ENCODE results near the gene TIMM10B.
A peak's percentile ranks its signal among the peaks of the same experiment; 100 is the strongest.

The TIMM10B gene

DNA sequence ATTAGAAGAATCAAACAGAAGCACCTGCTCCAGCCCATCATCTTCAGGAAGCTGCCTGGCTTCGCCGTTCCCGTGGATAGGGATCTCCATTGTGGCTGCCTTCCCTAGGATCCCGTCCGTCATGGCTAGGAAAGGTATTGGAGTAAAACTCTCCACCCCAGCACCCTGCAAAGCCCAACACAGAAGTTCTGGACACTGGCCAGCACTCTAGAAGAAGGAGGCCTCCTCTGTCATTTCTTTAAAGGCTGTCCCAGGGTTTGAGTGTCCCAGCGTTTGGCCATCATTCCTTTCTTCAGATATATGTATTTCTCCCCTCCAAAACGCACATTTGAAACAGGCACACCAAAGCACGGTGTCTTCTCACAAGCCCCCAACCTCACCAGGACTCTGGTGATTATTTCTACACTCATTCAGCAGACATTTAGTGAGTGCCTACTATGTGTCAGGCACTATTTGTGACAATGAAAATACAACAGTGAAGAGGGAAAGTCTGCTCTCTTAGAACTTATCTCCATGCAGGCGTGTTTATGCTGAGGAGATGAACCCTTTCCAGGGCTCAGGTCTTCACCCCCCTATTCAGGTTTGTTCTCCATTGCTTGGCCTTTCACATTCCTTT lies 894 bp upstream of the TIMM10B start:
- DNase-seq (ENCODE audit: low spot score in 2 of 2) = no peak
- no peaks in the 10 kb centered on the region for H3K27me3 Mint-ChIP-seq
- peak overlapping the region; percentile 98 for H3K27ac Mint-ChIP-seq
- ATAC-seq (ENCODE audit: low read depth) = no peak
- peaks cover 21% of the 10 kb centered on the region for H3K4me1 Mint-ChIP-seq
- peak overlapping the region; percentile 93 for H3K4me3 Mint-ChIP-seq
- no peaks in the 10 kb centered on the region for H3K9me3 Mint-ChIP-seq
- peaks cover 12% of the 10 kb centered on the region for H3K36me3 Mint-ChIP-seq

DNA sequence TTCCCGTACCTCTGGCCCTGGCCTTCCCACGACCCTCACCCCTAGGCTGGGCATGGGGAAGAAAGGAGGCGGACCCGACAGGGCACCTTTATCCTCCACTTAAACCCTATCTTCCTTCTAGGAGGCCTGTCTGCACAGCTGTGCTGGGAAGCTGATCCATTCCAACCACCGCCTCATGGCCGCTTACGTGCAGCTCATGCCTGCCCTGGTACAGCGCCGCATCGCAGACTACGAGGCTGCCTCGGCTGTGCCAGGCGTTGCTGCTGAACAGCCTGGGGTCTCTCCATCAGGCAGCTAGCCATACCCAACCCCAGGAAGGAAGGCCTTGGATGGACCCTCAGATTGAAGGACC lies 599 bp downstream of the TIMM10B start:
- peaks cover 12% of the 10 kb centered on the region for H3K36me3 Mint-ChIP-seq
- ATAC-seq (ENCODE audit: low read depth) (no peak), DNase-seq (ENCODE audit: low spot score in 2 of 2) (no peak)

DNA sequence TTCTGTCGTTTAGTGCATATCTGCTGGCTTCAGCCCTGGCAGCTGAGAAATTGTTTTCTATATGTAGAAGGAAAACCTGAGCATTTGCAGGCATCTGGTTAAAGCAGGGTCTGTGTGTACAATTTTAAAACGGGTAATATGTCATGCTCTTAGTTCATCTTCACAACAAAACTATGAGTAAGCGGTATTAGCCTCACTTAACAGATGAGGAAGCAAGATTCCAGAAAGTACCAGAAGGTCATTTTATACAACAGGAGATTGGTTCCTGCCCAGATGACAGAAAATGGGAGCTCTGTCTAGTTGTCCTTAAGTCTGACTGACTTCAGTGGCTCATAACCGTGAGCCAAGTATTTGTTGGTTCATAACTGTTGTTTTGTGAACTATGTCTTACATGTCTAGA lies 1.1 kb downstream of the TIMM10B start:
- Mint-ChIP-seq H3K27me3 (no peaks in the 10 kb centered on the region), H3K27ac (peak overlapping the region; percentile 72), H3K9me3 (no peaks in the 10 kb centered on the region), H3K4me1 (peaks cover 21% of the 10 kb centered on the region), H3K36me3 (peaks cover 12% of the 10 kb centered on the region), H3K4me3 (peak overlapping the region; percentile 93)
- ATAC-seq (ENCODE audit: low read depth) (no peak), DNase-seq (ENCODE audit: low spot score in 2 of 2) (no peak)

More for the DNA sequence above, 599 bp downstream of the TIMM10B start:
- H3K9me3 Mint-ChIP-seq = no peaks in the 10 kb centered on the region
- no peaks in the 10 kb centered on the region for H3K27me3 Mint-ChIP-seq
- peak overlapping the region; percentile 98 for H3K27ac Mint-ChIP-seq
- H3K4me3 Mint-ChIP-seq = peak overlapping the region; percentile 93
- peaks cover 21% of the 10 kb centered on the region for H3K4me1 Mint-ChIP-seq

DNA sequence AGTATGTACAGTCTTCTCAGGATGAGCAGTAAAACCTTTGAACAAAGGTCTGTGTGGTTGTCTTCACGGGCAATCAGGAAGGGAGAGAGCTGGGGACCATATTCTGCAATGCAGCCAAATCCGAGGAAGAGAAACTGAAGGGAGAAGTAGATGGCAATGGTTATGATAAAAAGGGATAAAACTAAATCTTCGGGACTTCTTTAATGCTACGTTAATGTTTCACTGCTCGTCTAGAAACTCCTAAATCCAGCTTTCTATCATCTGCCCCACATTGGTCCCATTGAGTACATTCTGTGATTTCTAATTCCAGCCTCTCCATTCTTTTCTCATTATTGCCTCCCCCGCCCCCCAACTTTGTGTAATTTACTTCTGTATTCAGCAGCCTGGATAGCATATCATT lies 1.7 kb downstream of the TIMM10B start:
- Mint-ChIP-seq H3K27ac (peak overlapping the region; percentile 72), H3K36me3 (peaks cover 8% of the 10 kb centered on the region), H3K4me3 (peak overlapping the region; percentile 19), H3K9me3 (no peaks in the 10 kb centered on the region), H3K27me3 (no peaks in the 10 kb centered on the region), H3K4me1 (peaks cover 21% of the 10 kb centered on the region)
- no peak for DNase-seq (ENCODE audit: low spot score in 2 of 2)
- ATAC-seq (ENCODE audit: low read depth) = no peak

DNA sequence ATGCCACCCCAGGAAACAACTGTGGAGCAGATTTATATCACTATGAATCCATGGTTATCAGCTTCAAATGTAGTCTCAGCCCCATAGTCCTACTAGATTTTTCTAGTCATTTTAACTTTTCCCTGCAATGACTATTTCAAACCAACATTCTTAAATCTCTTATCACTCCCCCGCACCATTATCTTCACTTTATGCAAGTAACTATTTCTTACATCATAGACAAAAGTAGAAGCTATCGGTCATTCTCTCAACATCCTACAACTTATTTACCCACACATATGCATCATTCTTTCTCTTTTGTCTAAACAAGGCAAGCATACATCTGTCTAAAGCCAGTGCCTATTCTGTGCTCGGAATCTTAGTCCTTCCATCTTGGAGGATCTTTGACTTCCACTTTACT lies 4.4 kb downstream of the TIMM10B start:
- H3K4me1 Mint-ChIP-seq = peaks cover 14% of the 10 kb centered on the region
- no peak overlapping the region for H3K27ac Mint-ChIP-seq
- no peaks in the 10 kb centered on the region for H3K9me3 Mint-ChIP-seq
- DNase-seq (ENCODE audit: low spot score in 2 of 2) (no peak), ATAC-seq (ENCODE audit: low read depth) (no peak)
- H3K4me3 Mint-ChIP-seq = no peak overlapping the region
- peaks cover 9% of the 10 kb centered on the region for H3K36me3 Mint-ChIP-seq
- no peaks in the 10 kb centered on the region for H3K27me3 Mint-ChIP-seq

DNA sequence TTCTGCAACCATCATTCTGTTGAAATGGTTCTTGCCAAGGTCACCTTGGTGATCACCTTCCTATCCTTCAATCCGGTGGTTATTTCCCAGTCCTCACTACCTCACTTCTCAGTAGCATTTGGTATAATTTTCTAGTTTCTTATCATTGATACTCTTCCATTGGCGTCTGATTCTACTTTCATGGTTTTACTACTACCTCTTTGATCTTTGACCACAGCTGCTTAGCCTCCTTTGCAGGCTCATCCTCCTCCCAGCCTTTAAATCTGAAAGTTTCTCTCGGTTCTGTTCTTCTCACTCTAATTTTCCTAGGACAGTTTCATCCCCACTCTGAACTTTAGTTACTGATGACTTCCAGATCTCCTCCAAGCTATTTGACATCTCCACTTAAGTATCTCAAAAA lies 5.0 kb downstream of the TIMM10B start:
- ATAC-seq (ENCODE audit: low read depth) (no peak), DNase-seq (ENCODE audit: low spot score in 2 of 2) (no peak)
- Mint-ChIP-seq H3K4me1 (peaks cover 9% of the 10 kb centered on the region), H3K36me3 (peaks cover 9% of the 10 kb centered on the region), H3K9me3 (no peaks in the 10 kb centered on the region), H3K27ac (no peak overlapping the region), H3K4me3 (no peak overlapping the region), H3K27me3 (no peaks in the 10 kb centered on the region)

DNA sequence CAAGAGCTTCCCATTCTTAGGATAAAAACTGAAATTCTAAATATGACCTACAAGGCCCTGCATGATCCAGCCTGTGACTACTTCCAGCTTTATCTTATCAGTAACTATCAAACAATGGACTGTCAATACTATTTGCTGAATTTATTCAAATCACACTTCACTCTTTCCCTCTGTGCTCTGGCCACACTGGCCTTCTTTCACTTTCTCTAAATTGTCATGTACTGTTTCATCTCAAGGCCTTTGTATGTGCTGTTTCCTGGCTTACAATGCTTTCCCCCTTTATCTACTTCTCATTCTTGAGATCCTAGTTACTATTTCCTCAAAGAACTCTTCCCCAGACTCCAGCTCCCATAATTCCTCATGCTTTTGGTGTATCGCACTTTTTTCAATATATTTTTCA lies 5.6 kb downstream of the TIMM10B start:
- Mint-ChIP-seq H3K27me3 (no peaks in the 10 kb centered on the region), H3K27ac (no peak overlapping the region), H3K4me3 (no peak overlapping the region), H3K9me3 (no peaks in the 10 kb centered on the region), H3K36me3 (peaks cover 13% of the 10 kb centered on the region), H3K4me1 (peaks cover 9% of the 10 kb centered on the region)
- DNase-seq (ENCODE audit: low spot score in 2 of 2) = no peak
- no peak for ATAC-seq (ENCODE audit: low read depth)

DNA sequence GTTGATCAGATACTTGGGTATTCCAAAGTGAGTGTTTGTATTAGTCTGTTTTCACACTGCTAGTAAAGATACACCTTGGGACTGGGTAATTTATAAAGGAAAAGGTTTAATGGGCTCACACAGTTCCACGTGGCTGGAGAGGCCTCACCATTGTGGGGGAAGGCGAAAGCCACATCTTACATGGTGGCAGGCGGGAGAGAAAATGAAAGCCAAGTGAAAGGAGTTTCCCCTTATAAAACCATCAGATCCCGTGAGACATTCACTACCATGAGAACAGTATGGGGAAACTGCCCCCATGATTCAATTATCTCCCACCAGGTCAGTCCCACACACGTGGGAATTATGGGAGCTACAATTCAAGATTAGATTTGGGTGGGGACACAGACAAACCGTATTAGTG lies 7.0 kb downstream of the TIMM10B start:
- peaks cover 7% of the 10 kb centered on the region for H3K4me1 Mint-ChIP-seq
- ATAC-seq (ENCODE audit: low read depth) = no peak
- peak overlapping the region; percentile 49 for H3K27ac Mint-ChIP-seq
- DNase-seq (ENCODE audit: low spot score in 2 of 2) = no peak
- H3K27me3 Mint-ChIP-seq = no peaks in the 10 kb centered on the region
- no peak overlapping the region for H3K4me3 Mint-ChIP-seq
- no peaks in the 10 kb centered on the region for H3K9me3 Mint-ChIP-seq
- peaks cover 11% of the 10 kb centered on the region for H3K36me3 Mint-ChIP-seq

DNA sequence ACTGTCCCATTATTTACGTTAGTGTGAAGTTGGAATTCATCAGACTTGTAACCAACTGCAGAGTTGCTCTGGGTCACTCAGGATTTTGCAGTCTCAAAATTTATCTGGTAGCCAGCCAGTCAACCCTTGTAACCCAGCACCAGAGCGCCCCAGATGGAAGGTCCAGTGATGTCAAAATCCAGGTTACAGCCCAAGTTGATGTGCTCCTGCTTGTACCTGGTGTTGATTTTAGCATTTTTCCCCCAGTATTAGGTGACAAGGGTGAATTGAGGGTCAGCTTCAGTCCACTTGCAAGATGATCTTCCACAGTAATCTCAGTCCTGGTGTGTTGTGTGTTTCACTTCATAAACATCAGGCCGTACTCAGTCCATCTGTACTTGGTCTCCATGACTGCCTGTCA lies 7.5 kb downstream of the TIMM10B start:
- H3K4me1 Mint-ChIP-seq = peaks cover 7% of the 10 kb centered on the region
- ATAC-seq (ENCODE audit: low read depth) = no peak
- peaks cover 9% of the 10 kb centered on the region for H3K36me3 Mint-ChIP-seq
- H3K27ac Mint-ChIP-seq = no peak overlapping the region
- no peaks in the 10 kb centered on the region for H3K27me3 Mint-ChIP-seq
- no peak overlapping the region for H3K4me3 Mint-ChIP-seq
- DNase-seq (ENCODE audit: low spot score in 2 of 2) = no peak
- no peaks in the 10 kb centered on the region for H3K9me3 Mint-ChIP-seq

DNA sequence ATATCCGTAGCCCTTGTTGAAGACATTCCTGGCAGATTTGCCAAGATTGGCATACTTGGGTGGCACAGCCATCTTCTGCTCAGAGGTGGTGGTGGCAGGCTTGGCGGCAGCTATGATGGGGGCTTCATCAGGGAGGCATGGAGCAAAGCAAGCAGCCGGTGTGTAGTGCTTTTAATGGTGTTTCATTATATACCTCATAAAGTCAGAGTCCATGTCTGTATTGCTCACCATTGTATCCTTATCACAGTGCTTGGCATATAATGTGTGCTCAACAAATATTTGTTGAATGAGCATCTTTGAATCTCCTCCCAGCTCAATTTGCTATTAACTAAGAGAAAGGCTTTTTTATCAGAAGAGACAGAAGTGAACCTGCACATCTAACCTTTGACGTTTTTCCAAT lies 8.0 kb downstream of the TIMM10B start:
- Mint-ChIP-seq H3K27ac (no peak overlapping the region), H3K4me3 (no peak overlapping the region), H3K27me3 (no peaks in the 10 kb centered on the region), H3K36me3 (peaks cover 9% of the 10 kb centered on the region), H3K4me1 (peaks cover 11% of the 10 kb centered on the region), H3K9me3 (no peaks in the 10 kb centered on the region)
- ATAC-seq (ENCODE audit: low read depth) (no peak), DNase-seq (ENCODE audit: low spot score in 2 of 2) (no peak)

DNA sequence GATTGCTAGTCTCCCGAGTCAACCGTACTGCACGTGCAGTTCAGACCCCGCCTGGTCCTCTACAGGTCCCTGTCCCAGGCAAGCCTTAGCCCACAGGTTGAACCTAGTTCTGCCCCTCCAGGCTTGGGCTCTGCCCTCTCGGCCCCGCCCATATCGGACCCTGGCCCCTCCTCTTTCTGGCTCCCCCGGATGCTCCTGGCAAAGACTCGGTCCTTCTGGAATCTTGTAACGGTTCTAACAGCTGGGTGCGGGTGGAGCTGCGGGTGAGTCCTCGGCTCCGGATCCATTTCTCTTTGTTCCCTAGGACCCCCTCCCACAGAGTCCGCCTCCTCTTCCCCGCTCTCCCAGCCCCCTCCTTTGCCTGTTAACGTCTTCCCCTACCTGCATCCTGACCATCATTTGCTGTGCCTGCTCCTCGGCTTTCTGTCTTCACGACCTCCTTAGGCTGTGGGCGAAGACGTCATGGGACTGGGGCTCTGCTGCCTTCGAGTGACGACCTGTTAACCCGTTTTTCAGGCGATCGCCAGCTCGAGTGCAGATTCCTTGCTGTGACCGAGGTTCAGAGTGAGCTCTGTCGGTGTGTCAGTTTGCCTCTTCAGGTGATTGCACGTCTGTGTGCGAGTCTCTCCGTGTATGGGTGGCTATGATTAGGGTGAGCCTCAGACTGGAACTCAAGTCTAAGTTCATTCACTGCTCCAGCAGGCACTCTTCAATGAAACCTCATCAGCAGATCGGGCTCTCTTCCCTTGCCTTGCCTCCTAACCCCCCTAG lies 16.0 kb downstream of the TIMM10B start, which contains the start of gene DNHD1:
Gene DNHD1, plus strand, starts transcription at position 212 of the 771 bp plus-strand sequence. CDS start 936 bp downstream, outside the sequence.
- peak within 1 kb of the TSS; percentile 39 for H3K27ac Mint-ChIP-seq
- ATAC-seq (ENCODE audit: low read depth) (no peak), DNase-seq (ENCODE audit: low spot score in 2 of 2) (no peak)
- no peaks in the 10 kb centered on the region for H3K9me3 Mint-ChIP-seq
- peaks cover 22% of the 10 kb centered on the region for H3K36me3 Mint-ChIP-seq
- peaks cover 22% of the 10 kb centered on the region for H3K4me1 Mint-ChIP-seq
- no peaks in the 10 kb centered on the region for H3K27me3 Mint-ChIP-seq
- H3K4me3 Mint-ChIP-seq = no peak within 1 kb of the TSS

DNA sequence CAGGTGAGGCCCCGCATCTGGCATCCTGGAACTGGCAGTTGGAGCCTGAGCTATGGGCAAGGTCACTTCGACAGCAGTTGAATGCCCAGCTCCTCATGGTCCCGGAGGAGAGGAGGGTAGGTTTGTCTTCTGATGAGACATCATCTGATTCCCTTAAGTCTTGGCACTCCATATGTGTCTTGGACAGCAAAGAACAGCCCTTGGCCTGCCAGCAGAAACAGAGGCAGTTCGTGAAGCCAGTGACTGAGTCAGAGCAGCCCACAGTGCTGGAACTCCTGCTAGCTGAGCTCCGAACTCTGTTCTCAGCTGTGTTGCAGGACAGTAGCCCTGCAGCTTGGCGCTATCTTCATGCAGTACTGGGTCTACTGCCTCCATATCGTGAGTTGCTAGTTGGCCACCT lies 16.8 kb downstream of the TIMM10B start:
- peaks cover 24% of the 10 kb centered on the region for H3K36me3 Mint-ChIP-seq
- no peak overlapping the region for H3K27ac Mint-ChIP-seq
- H3K4me3 Mint-ChIP-seq = no peak overlapping the region
- H3K27me3 Mint-ChIP-seq = no peaks in the 10 kb centered on the region
- H3K9me3 Mint-ChIP-seq = no peaks in the 10 kb centered on the region
- ATAC-seq (ENCODE audit: low read depth) (no peak), DNase-seq (ENCODE audit: low spot score in 2 of 2) (no peak)
- H3K4me1 Mint-ChIP-seq = peaks cover 20% of the 10 kb centered on the region

DNA sequence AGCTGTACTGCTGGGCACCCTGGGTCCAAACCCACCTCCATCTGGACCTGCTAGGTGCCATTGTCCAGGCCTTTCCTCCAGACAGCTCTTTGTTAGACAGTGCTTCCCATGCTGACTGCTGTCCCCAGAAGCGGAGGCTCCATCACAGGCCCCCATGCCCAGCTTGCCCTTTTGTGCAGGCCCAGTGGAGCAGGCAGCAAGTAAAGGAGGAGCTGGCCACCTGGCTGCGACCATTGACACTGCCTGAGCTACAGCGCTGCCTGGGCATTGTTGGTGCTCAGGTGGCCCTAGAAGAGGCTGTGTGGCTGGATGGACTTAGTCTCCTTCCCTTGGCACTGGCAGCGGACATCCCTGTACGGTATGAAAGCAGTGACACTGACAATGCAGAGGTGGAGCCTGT lies 17.2 kb downstream of the TIMM10B start:
- Mint-ChIP-seq H3K4me3 (no peak overlapping the region), H3K4me1 (peaks cover 18% of the 10 kb centered on the region)

DNA sequence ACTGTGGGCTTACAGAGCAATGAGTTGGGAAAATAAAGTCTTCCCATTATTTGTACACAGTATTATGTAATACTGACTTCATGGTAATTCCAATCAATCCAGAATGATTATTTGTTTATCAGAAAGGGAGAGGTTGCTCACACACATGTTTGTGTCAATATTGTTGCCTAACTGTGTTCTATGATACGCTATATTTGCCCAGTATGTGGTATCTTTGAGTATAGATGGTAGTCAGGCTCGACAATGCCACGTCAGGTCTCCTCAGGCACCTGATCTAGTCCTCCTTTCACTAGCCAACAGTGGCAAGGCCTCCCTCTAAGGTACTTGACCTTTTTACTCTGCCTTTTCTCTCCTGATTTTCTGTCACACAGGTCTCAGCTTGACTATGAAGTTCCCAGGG lies 21.1 kb downstream of the TIMM10B start:
- H3K36me3 Mint-ChIP-seq = peaks cover 20% of the 10 kb centered on the region
- peaks cover 6% of the 10 kb centered on the region for H3K4me1 Mint-ChIP-seq
- ATAC-seq (ENCODE audit: low read depth) (no peak), DNase-seq (ENCODE audit: low spot score in 2 of 2) (no peak)
- no peaks in the 10 kb centered on the region for H3K9me3 Mint-ChIP-seq
- peak overlapping the region; percentile 26 for H3K27ac Mint-ChIP-seq
- no peak overlapping the region for H3K4me3 Mint-ChIP-seq
- H3K27me3 Mint-ChIP-seq = no peaks in the 10 kb centered on the region

More for the DNA sequence above, 17.2 kb downstream of the TIMM10B start:
- DNase-seq (ENCODE audit: low spot score in 2 of 2) (no peak), ATAC-seq (ENCODE audit: low read depth) (no peak)
- no peaks in the 10 kb centered on the region for H3K9me3 Mint-ChIP-seq
- no peaks in the 10 kb centered on the region for H3K27me3 Mint-ChIP-seq
- H3K36me3 Mint-ChIP-seq = peaks cover 26% of the 10 kb centered on the region
- H3K27ac Mint-ChIP-seq = no peak overlapping the region

DNA sequence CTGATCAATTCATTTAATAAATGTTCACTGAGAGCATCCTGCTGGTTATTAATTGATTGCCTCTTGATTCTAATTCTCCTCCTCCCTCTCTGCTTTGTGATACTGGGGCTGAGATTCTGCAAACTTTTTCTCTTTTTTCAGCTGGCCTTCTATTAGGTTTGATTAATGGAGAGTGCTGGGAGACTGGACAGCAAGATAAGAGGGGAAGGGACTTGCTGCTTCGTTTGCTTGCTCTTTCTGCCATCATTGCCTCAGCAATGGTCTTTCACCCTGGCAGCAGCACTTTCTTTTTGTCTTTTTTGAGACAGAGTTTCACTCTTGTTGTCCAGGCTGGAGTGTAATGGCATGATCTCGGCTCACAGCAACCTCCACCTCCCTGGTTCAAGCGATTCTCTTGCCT lies 22.9 kb downstream of the TIMM10B start:
- Mint-ChIP-seq H3K36me3 (peaks cover 18% of the 10 kb centered on the region), H3K9me3 (no peaks in the 10 kb centered on the region), H3K27me3 (no peaks in the 10 kb centered on the region), H3K27ac (no peak overlapping the region), H3K4me3 (no peak overlapping the region), H3K4me1 (peaks cover 6% of the 10 kb centered on the region)
- ATAC-seq (ENCODE audit: low read depth) (no peak), DNase-seq (ENCODE audit: low spot score in 2 of 2) (no peak)
